Cerebellar cortex (tissue), 1 donor: Measurements from ENCODE around the gene PBX1.

Source experiments
- DNase-seq: peaks from one replicate; pipeline ENCODE4 v3.0.0-alpha.2; 2015; ENCODE audit warnings: low spot score

The PBX1 gene

DNA sequence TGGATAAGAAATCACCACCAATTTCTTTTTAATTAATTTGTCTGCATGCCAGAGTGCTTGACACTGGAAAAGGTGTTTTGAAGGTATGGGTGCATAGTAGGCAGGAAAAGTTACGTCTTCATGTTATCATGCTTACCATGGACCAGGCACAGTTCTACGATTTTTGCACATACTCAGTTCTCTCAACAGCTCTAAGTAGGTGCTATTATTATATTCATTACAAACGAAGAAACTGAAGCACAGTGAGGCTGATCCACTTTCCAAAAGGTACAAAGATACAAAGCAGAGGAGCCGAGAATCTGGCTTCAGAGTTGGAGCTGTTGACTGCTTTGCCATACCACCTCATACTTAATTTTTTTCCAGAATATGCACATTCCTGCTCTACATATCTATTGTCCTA is 306.4 kb downstream of the PBX1 start:
- DNase-seq, result no peak

- no peak for DNase-seq
Observed at GRCh38 chr1:164867590-164867989, 308.6 kb downstream of the PBX1 start.

DNA sequence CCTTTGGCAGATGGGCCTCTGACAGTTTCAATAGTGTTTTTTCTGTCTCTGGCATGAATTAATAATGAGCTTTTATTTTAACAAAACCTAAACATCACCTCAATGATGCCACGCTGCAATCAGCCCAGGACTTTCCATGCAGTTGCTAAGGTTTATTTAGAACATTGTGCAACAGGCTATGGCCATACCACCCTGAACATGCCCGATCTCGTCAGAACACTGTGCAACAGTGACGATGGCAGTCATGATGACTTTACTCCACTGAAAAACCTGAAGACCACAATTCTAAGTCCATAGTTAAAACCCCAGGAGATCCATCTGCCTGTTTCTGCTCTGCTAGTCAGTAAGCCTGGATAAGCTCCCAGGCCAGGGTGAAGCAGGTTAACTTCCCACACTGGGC is 310.0 kb downstream of the PBX1 start:
- no peak for DNase-seq

DNA sequence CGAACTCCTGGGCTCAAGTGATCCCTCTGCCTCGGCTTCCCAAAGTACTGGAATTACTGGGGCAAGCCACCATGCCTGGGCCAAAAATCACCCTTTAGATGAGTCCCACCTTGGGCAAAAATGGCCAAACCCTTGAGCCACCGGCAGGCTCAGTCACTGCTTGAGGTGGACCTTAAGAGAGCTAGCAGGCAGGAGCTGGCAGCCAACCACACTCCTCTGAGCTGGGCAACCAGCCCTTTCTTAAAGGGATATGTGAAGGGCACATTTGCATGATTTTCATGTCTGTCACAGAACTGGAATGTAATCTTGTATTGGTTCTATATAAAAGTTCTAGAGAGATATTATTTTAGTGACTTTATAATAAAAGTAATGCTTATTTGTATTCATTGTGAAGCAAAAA is 316.5 kb downstream of the PBX1 start:
- DNase-seq, result no peak

GRCh38 chr1:164876398-164877116 is 317.6 kb downstream of the PBX1 start:
- no peak for DNase-seq

- no peak for DNase-seq
Observed at GRCh38 chr1:164880199-164880598, 321.2 kb downstream of the PBX1 start.

GRCh38 chr1:164880644-164881043 is 321.7 kb downstream of the PBX1 start:
- no peak for DNase-seq

GRCh38 chr1:164885311-164885710 is 326.3 kb downstream of the PBX1 start:
- no peak for DNase-seq

- DNase-seq, result no peak
Observed at GRCh38 chr1:164886101-164886500, 327.1 kb downstream of the PBX1 start.

GRCh38 chr1:164891615-164892014 is 332.6 kb downstream of the PBX1 start:
- DNase-seq, result no peak

DNA sequence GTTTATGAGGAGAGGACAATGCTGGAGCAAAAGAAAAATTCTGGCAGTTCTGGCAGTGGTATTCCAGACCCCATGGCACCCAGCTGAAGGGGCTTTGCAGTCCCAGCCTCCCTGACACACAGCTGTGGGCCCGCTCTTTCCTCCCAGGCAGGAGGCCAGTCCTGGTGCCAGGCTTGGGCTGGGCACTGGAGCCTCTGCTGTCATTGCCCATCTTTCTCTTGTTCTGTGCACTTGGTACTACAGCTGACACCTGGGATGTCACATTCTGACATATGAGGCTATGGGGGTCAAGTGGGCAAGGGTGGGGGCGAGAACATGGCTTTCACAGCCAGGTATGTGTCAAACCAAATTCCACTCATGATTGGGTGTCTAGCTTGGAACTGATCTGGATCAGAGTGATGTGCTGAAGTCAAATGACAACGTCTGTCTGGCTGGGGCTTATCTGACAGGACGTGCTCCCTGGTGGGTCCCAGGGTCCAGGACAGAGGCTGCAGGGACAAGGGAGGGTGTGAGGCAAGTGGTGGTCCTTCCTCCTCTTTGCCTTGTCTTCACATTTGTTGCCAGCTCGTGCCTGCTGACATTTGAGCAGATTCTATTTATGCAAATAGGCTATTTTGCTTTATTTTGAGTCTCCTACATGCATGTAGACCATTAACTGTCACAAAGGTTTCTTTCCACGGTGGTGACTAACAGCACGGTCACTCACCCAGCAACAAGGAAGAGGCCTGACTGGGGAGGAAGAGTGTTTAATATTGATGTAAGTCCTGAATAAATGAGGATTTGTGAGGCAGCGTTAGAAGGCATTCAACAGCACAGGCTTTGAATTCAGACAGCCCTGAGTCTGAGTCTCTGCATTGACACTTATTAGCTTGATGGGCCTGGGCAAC is 336.3 kb downstream of the PBX1 start:
- no peak for DNase-seq

DNA sequence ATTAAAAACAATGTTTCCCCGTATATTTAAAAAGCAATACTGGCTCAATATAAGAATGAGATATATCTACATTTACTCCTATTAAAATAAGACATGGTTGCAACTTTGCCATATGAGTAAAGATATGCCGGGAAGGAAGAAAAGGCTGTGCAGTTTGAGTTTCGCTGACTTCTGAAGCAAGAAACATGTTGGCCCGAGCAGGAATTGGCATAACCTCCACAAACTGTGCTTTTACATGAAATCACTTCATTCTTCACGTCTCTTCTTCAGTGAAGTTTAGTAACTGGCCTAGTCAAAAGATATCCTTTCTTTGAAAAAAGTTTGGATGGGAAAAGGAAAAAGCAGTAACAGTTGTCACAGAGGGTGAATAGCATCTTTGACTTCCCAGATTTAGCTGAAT is 342.0 kb downstream of the PBX1 start:
- no peak for DNase-seq
